IPS-15b (cell line): ENCODE measurements around the gene DCAF15.

Source experiments
- H3K27me3 ChIP-seq: one replicate; pipeline ENCODE4 v1.6.1; 2013; ENCODE audit warnings: low read length; ENCODE audit not compliant: control insufficient read depth, insufficient read depth
- H3K36me3 ChIP-seq: one replicate; pipeline ENCODE4 v1.6.1; 2013; ENCODE audit warnings: low read length; ENCODE audit not compliant: control insufficient read depth, insufficient read depth
- H3K4me1 ChIP-seq: one replicate; pipeline ENCODE4 v1.6.1; 2013; ENCODE audit warnings: mild to moderate bottlenecking, low read length; ENCODE audit not compliant: control insufficient read depth, insufficient read depth
- H3K4me3 ChIP-seq: one replicate; pipeline ENCODE4 v1.5.1; 2013; ENCODE audit warnings: low read depth, low read length
- H3K9ac ChIP-seq: one replicate; pipeline ENCODE4 v1.6.1; 2013; ENCODE audit warnings: low read depth, mild to moderate bottlenecking, low read length
- H3K9me3 ChIP-seq: one replicate; pipeline ENCODE4 v1.6.1; 2013; ENCODE audit warnings: mild to moderate bottlenecking, low read length; ENCODE audit not compliant: control insufficient read depth, insufficient read depth

DCAF15 gene

GRCh38 chr19:14004619-14005348, 52.5 kb downstream of the DCAF15 start:
- no peaks in the 10 kb centered on the region for H3K9me3 ChIP-seq
- peak overlapping the region; percentile 33 for H3K4me3 ChIP-seq
- no peaks in the 10 kb centered on the region for H3K27me3 ChIP-seq
- H3K9ac ChIP-seq, result peak overlapping the region; percentile 49
- H3K36me3 ChIP-seq, result no peaks in the 10 kb centered on the region
- peaks cover 6% of the 10 kb centered on the region for H3K4me1 ChIP-seq

GRCh38 chr19:14005349-14006084, 53.2 kb downstream of the DCAF15 start:
- H3K4me1 ChIP-seq, result peaks cover 6% of the 10 kb centered on the region
- peak overlapping the region; percentile 49 for H3K9ac ChIP-seq
- H3K4me3 ChIP-seq, result peak overlapping the region; percentile 90
- no peaks in the 10 kb centered on the region for H3K36me3 ChIP-seq
- no peaks in the 10 kb centered on the region for H3K27me3 ChIP-seq
- no peaks in the 10 kb centered on the region for H3K9me3 ChIP-seq

- Histone ChIP-seq H3K36me3 (no peaks in the 10 kb centered on the region), H3K4me1 (peaks cover 6% of the 10 kb centered on the region), H3K9me3 (no peaks in the 10 kb centered on the region), H3K9ac (peak within 1 kb of the TSS; percentile 73), H3K4me3 (peak within 1 kb of the TSS; percentile 90), H3K27me3 (no peaks in the 10 kb centered on the region)
Measured at GRCh38 chr19:14006085-14006765, 53.9 kb downstream of the DCAF15 start, which contains the start of gene RFX1. Gene RFX1, minus strand, starts transcription at chr19:14006320. Its CDS starts 12,477 bp downstream, at chr19:13993843.

- H3K27me3 ChIP-seq, result no peaks in the 10 kb centered on the region
- H3K9me3 ChIP-seq, result no peaks in the 10 kb centered on the region
- H3K9ac ChIP-seq, result peak overlapping the region; percentile 73
- H3K36me3 ChIP-seq, result no peaks in the 10 kb centered on the region
- peak overlapping the region; percentile 90 for H3K4me3 ChIP-seq
- peaks cover 6% of the 10 kb centered on the region for H3K4me1 ChIP-seq
Measured at GRCh38 chr19:14006766-14007562, 54.7 kb downstream of the DCAF15 start.
